ENCODE data around the gene STEAP4. TPM values are rescaled to one million over a fixed set of nuclear protein-coding genes. Genes with fewer than 3 reads are reported as not detected.

Gene STEAP4
- polyA plus RNA-seq, 4 donors: 0.22 to 5.7 (median 0.43) TPM

GRCh38 chr7:88339195-88339922 is 32.7 kb upstream of the STEAP4 start:
- H3K4me3 ChIP-seq (ENCODE audit: low read depth in 1 of 3, low read length in 3 of 3): no peak overlapping the region
- no peaks in the 10 kb centered on the region for H3K4me1 ChIP-seq (ENCODE audit: control insufficient read depth in 3 of 3, insufficient read depth in 2 of 3, low read depth in 1 of 3, low read length in 2 of 3)
- DNase-seq (no peak), FAIRE-seq (no peak)
- H3K9me3 ChIP-seq (ENCODE audit: control insufficient read depth in 2 of 2, insufficient read depth in 1 of 2, low read depth in 1 of 2, low read length in 1 of 2): no peaks in the 10 kb centered on the region
- H3K27ac ChIP-seq (ENCODE audit: low read depth in 1 of 3, low read length in 2 of 3): no peak overlapping the region
- no peaks in the 10 kb centered on the region for H3K36me3 ChIP-seq (ENCODE audit: control insufficient read depth in 3 of 3, insufficient read depth in 2 of 3, low read depth in 1 of 3, low read length in 3 of 3)
- 47 to 51% (median 50%) methylated on average over 2 of the region's 2 CpGs for WGBS, 3 donors
- H3K27me3 ChIP-seq (ENCODE audit: control insufficient read depth in 3 of 3, insufficient read depth in 3 of 3, low read length in 3 of 3): peaks cover 0 to 3% (median 0%) of the 10 kb centered on the region in 3 donors

GRCh38 chr7:88338503-88338902 is 31.8 kb upstream of the STEAP4 start:
- Histone ChIP-seq H3K9me3 (ENCODE audit: control insufficient read depth in 2 of 2, insufficient read depth in 1 of 2, low read depth in 1 of 2, low read length in 1 of 2) (no peaks in the 10 kb centered on the region), H3K4me1 (ENCODE audit: control insufficient read depth in 3 of 3, insufficient read depth in 2 of 3, low read depth in 1 of 3, low read length in 2 of 3) (no peaks in the 10 kb centered on the region), H3K27ac (ENCODE audit: low read depth in 1 of 3, low read length in 2 of 3) (no peak overlapping the region), H3K27me3 (ENCODE audit: control insufficient read depth in 3 of 3, insufficient read depth in 3 of 3, low read length in 3 of 3) (peaks cover 0 to 3% (median 0%) of the 10 kb centered on the region in 3 donors), H3K4me3 (ENCODE audit: low read depth in 1 of 3, low read length in 3 of 3) (no peak overlapping the region), H3K36me3 (ENCODE audit: control insufficient read depth in 3 of 3, insufficient read depth in 2 of 3, low read depth in 1 of 3, low read length in 3 of 3) (no peaks in the 10 kb centered on the region)
- DNase-seq (no peak), FAIRE-seq (no peak)
- WGBS, 3 donors: 91 to 97% (median 92%) methylated on average over 6 of the region's 6 CpGs

GRCh38 chr7:88337572-88337971 is 30.9 kb upstream of the STEAP4 start:
- DNase-seq: no peak
- Histone ChIP-seq H3K36me3 (ENCODE audit: control insufficient read depth in 3 of 3, insufficient read depth in 2 of 3, low read depth in 1 of 3, low read length in 3 of 3) (no peaks in the 10 kb centered on the region), H3K4me1 (ENCODE audit: control insufficient read depth in 3 of 3, insufficient read depth in 2 of 3, low read depth in 1 of 3, low read length in 2 of 3) (no peaks in the 10 kb centered on the region), H3K27ac (ENCODE audit: low read depth in 1 of 3, low read length in 2 of 3) (no peak overlapping the region), H3K4me3 (ENCODE audit: low read depth in 1 of 3, low read length in 3 of 3) (no peak overlapping the region), H3K27me3 (ENCODE audit: control insufficient read depth in 3 of 3, insufficient read depth in 3 of 3, low read length in 3 of 3) (peaks cover 0 to 3% (median 0%) of the 10 kb centered on the region in 3 donors), H3K9me3 (ENCODE audit: control insufficient read depth in 2 of 2, insufficient read depth in 1 of 2, low read depth in 1 of 2, low read length in 1 of 2) (no peaks in the 10 kb centered on the region)
- no peak for FAIRE-seq

GRCh38 chr7:88331322-88331721 is 24.6 kb upstream of the STEAP4 start:
- Histone ChIP-seq H3K4me3 (ENCODE audit: low read depth in 1 of 3, low read length in 3 of 3) (no peak overlapping the region), H3K4me1 (ENCODE audit: control insufficient read depth in 3 of 3, insufficient read depth in 2 of 3, low read depth in 1 of 3, low read length in 2 of 3) (no peaks in the 10 kb centered on the region), H3K27ac (ENCODE audit: low read depth in 1 of 3, low read length in 2 of 3) (no peak overlapping the region), H3K9me3 (ENCODE audit: control insufficient read depth in 2 of 2, insufficient read depth in 1 of 2, low read depth in 1 of 2, low read length in 1 of 2) (peaks cover 0 to 7% of the 10 kb centered on the region in 2 donors), H3K36me3 (ENCODE audit: control insufficient read depth in 3 of 3, insufficient read depth in 2 of 3, low read depth in 1 of 3, low read length in 3 of 3) (no peaks in the 10 kb centered on the region), H3K27me3 (ENCODE audit: control insufficient read depth in 3 of 3, insufficient read depth in 3 of 3, low read length in 3 of 3) (peaks cover 0 to 3% (median 0%) of the 10 kb centered on the region in 3 donors)
- FAIRE-seq: no peak
- no peak for DNase-seq

DNA sequence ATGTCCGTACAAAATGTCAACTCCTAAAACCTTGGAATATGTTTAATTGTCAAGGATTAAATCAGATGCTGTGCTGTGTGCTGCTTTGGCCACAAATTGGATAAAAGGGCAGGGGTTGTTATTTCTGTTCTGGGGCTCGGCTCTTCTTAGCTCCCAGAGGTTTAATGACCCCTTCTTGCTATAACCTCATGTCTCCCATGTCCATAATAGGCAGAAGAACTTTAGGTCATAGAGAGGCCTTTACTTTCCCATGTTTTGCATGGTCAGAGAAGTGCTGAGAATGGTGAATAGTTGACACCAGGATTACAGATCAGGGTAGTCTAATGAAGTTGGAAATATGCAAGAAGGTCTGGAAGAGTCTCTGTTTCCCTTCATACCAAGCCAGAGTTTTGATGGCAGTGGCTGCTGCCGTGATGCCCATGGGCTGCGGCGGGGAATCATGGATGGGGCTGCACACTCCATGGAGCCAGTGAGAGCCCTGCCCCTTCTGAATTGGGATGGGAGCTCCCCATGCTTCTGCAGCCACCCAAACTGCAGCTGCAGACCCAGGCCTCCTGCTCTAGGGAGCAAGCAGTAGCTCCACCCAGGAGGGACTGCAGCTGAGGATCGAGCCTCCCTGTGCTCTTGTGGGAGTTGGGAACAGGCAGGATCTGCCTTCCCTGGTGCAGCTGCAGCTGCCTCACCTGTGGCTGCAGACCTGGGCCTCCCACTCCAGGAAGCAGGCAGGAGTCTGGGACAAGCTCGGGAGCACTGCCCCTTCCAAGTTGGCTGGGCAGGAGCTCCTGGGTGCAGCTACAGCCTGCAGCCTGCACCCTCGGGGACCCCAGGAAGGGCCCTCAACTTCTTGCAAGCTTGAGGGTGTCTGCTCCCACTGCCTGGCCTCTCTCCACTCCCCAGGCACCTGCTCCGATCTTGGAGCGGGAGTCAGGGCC is 23.1 kb upstream of the STEAP4 start:
- Histone ChIP-seq H3K4me1 (ENCODE audit: control insufficient read depth in 3 of 3, insufficient read depth in 2 of 3, low read depth in 1 of 3, low read length in 2 of 3) (no peaks in the 10 kb centered on the region), H3K27ac (ENCODE audit: low read depth in 1 of 3, low read length in 2 of 3) (no peak overlapping the region), H3K9me3 (ENCODE audit: control insufficient read depth in 2 of 2, insufficient read depth in 1 of 2, low read depth in 1 of 2, low read length in 1 of 2) (peaks cover 0 to 7% of the 10 kb centered on the region in 2 donors), H3K4me3 (ENCODE audit: low read depth in 1 of 3, low read length in 3 of 3) (no peak overlapping the region), H3K27me3 (ENCODE audit: control insufficient read depth in 3 of 3, insufficient read depth in 3 of 3, low read length in 3 of 3) (no peaks in the 10 kb centered on the region), H3K36me3 (ENCODE audit: control insufficient read depth in 3 of 3, insufficient read depth in 2 of 3, low read depth in 1 of 3, low read length in 3 of 3) (no peaks in the 10 kb centered on the region)
- no peak for DNase-seq
- no peak for FAIRE-seq
- 75 to 80% (median 78%) methylated on average over 9 to 10 of the region's 10 CpGs for WGBS, 3 donors

- Histone ChIP-seq H3K27ac (ENCODE audit: low read depth in 1 of 3, low read length in 2 of 3) (no peak overlapping the region), H3K4me3 (ENCODE audit: low read depth in 1 of 3, low read length in 3 of 3) (no peak overlapping the region), H3K27me3 (ENCODE audit: control insufficient read depth in 3 of 3, insufficient read depth in 3 of 3, low read length in 3 of 3) (no peaks in the 10 kb centered on the region), H3K36me3 (ENCODE audit: control insufficient read depth in 3 of 3, insufficient read depth in 2 of 3, low read depth in 1 of 3, low read length in 3 of 3) (no peaks in the 10 kb centered on the region), H3K9me3 (ENCODE audit: control insufficient read depth in 2 of 2, insufficient read depth in 1 of 2, low read depth in 1 of 2, low read length in 1 of 2) (peaks cover 0 to 7% of the 10 kb centered on the region in 2 donors), H3K4me1 (ENCODE audit: control insufficient read depth in 3 of 3, insufficient read depth in 2 of 3, low read depth in 1 of 3, low read length in 2 of 3) (no peaks in the 10 kb centered on the region)
- no peak for DNase-seq
- FAIRE-seq: no peak
These were observed 22.1 kb upstream of the STEAP4 start for GRCh38 chr7:88328787-88329186.

GRCh38 chr7:88324699-88325098 is 18.0 kb upstream of the STEAP4 start:
- WGBS, 3 donors: 80 to 87% (median 85%) methylated on average over 4 of the region's 4 CpGs
- H3K27ac ChIP-seq (ENCODE audit: low read depth in 1 of 3, low read length in 2 of 3): no peak overlapping the region
- no peak overlapping the region for H3K4me3 ChIP-seq (ENCODE audit: low read depth in 1 of 3, low read length in 3 of 3)
- DNase-seq (no peak), FAIRE-seq (no peak)
- no peaks in the 10 kb centered on the region for H3K27me3 ChIP-seq (ENCODE audit: control insufficient read depth in 3 of 3, insufficient read depth in 3 of 3, low read length in 3 of 3)
- H3K9me3 ChIP-seq (ENCODE audit: control insufficient read depth in 2 of 2, insufficient read depth in 1 of 2, low read depth in 1 of 2, low read length in 1 of 2): no peaks in the 10 kb centered on the region
- no peaks in the 10 kb centered on the region for H3K4me1 ChIP-seq (ENCODE audit: control insufficient read depth in 3 of 3, insufficient read depth in 2 of 3, low read depth in 1 of 3, low read length in 2 of 3)
- no peaks in the 10 kb centered on the region for H3K36me3 ChIP-seq (ENCODE audit: control insufficient read depth in 3 of 3, insufficient read depth in 2 of 3, low read depth in 1 of 3, low read length in 3 of 3)

DNA sequence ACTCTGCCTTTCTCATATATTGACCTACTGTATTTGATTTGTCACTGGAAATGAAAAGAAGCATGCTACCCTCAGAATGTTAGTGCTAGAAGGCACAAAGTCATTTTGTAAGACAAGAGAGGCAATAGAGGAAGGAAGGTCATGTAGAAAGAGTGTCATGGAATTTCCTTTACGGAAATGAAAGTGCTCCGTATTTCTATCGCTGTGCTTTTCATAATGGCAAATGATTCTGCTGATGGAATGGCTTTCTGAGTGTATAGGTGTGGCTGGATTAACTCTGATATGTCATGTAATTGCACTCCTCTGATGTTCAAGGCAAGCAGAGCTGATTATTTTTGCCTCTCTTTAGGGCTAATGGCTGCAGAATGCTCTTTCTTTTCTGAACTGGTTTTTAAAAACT is 15.5 kb upstream of the STEAP4 start:
- Histone ChIP-seq H3K36me3 (ENCODE audit: control insufficient read depth in 3 of 3, insufficient read depth in 2 of 3, low read depth in 1 of 3, low read length in 3 of 3) (no peaks in the 10 kb centered on the region), H3K4me1 (ENCODE audit: control insufficient read depth in 3 of 3, insufficient read depth in 2 of 3, low read depth in 1 of 3, low read length in 2 of 3) (no peaks in the 10 kb centered on the region), H3K9me3 (ENCODE audit: control insufficient read depth in 2 of 2, insufficient read depth in 1 of 2, low read depth in 1 of 2, low read length in 1 of 2) (no peaks in the 10 kb centered on the region), H3K27me3 (ENCODE audit: control insufficient read depth in 3 of 3, insufficient read depth in 3 of 3, low read length in 3 of 3) (no peaks in the 10 kb centered on the region), H3K27ac (ENCODE audit: low read depth in 1 of 3, low read length in 2 of 3) (no peak overlapping the region), H3K4me3 (ENCODE audit: low read depth in 1 of 3, low read length in 3 of 3) (no peak overlapping the region)
- DNase-seq (peak in 1 of 2 donors; percentile 9), FAIRE-seq (no peak)
- 65 to 82% (median 74%) methylated on average over 3 of the region's 3 CpGs for WGBS, 3 donors
